Measurements from ENCODE around the gene PRKCD.

DNA sequence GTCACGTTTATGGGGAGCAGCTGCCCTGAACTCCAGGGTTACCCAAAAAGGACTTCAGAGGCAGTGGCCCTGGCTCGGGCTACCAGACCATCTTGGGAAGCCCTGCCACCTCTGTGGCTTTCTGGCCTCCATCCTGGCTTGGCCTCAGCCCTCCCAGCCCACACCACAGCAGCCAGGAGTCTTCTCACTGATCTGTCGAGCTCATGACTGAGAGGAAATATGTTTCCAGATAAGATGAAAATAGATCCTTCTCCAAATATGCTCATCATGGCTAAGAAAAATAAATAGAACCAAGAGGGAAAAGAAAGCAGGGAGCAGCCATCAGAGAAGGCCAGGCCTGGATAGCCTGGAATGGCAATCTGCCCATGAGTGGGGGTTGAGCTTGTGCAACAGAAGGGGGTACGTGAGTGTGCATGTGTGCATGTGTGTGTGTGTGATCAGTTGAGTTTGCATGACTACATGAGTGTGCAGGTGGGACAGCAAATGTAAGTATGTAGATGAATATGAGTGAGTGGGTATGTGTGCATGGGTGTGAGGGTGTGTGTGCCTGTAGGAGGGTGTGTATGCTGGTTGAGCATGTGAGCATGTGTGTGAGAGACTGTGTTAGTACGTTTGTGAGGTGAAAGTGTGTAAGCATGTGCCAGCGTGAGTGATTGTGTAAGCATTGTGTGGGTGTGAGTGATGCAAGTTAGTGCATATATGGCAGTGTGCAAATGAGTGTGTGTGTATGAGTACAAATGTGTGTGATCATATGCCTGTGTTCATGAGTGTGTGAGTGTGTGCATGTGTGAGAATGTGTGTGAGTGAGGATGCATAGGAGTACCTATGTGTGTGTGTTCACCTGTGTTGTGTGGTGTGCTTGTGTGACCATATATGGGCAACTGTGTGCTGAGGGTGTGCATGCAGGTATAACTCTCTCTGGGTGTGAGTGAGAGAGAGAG lies 20.8 kb upstream of the PRKCD start:
- TF ChIP-seq POLR2A (IDR thresholded peaks at IDR 0.05) = no peak
- TF ChIP-seq, protein P1, sequence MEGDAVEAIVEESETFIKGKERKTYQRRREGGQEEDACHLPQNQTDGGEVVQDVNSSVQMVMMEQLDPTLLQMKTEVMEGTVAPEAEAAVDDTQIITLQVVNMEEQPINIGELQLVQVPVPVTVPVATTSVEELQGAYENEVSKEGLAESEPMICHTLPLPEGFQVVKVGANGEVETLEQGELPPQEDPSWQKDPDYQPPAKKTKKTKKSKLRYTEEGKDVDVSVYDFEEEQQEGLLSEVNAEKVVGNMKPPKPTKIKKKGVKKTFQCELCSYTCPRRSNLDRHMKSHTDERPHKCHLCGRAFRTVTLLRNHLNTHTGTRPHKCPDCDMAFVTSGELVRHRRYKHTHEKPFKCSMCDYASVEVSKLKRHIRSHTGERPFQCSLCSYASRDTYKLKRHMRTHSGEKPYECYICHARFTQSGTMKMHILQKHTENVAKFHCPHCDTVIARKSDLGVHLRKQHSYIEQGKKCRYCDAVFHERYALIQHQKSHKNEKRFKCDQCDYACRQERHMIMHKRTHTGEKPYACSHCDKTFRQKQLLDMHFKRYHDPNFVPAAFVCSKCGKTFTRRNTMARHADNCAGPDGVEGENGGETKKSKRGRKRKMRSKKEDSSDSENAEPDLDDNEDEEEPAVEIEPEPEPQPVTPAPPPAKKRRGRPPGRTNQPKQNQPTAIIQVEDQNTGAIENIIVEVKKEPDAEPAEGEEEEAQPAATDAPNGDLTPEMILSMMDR (IDR thresholded peaks at IDR 0.05) = no peak
